Panc1 (cell line): Measurements from ENCODE around the gene LTO1. TPM values are rescaled to one million over a fixed set of nuclear protein-coding genes. Genes with fewer than 3 reads are reported as not detected.
A peak's percentile ranks its signal among the peaks of the same experiment; 100 is the strongest.

Experiments used
- ATAC-seq: fragments of 200-7000 bp; cut with Tn5 transposase; 2 replicates; pipeline ENCODE4 v1.9.1; 2020; ENCODE audit warnings: mild to moderate bottlenecking, moderate library complexity
- BruUV-seq: library from RNA; stranded (reverse); fragments of 400-500 nt; replicated peaks from 2 replicates; lab custom pipeline; 2021; lab: Mats Ljungman, UMichigan
- CTCF ChIA-PET: fragments of 300-600 bp; sonication (Branson Sonifier 250); formaldehyde crosslinking; loops from one replicate; lab custom pipeline; 2022; ENCODE audit warnings: antibody characterized with exemption; lab: Charles Lee
- POLR2A ChIA-PET: fragments of 300-600 bp; sonication (Branson Sonifier 250); formaldehyde crosslinking; loops from one replicate; lab custom pipeline; 2022; ENCODE audit warnings: antibody characterized with exemption; lab: Charles Lee
- DNase-seq: peaks from one replicate; pipeline ENCODE4 v3.0.0-alpha.2; 2010; ENCODE audit warnings: low read depth, low spot score
- H3K27ac ChIP-seq: 2 replicates; pipeline ENCODE4 v1.5.1; 2011; ENCODE audit warnings: mild to moderate bottlenecking, low read length, inconsistent platforms
- H3K27me3 ChIP-seq: fragments of 200-500 bp; sonication (Bioruptor generic); 2 replicates; pipeline ENCODE4 v1.6.0; 2014; ENCODE audit warnings: low read length, inconsistent platforms; ENCODE audit not compliant: control insufficient read depth, insufficient read depth
- H3K36me3 ChIP-seq: fragments of 200-500 bp; sonication (Bioruptor generic); 2 replicates; pipeline ENCODE4 v1.5.1; 2014; ENCODE audit warnings: inconsistent platforms, mild to moderate bottlenecking, low read length, moderate library complexity; ENCODE audit not compliant: control insufficient read depth, insufficient read depth
- H3K4me1 ChIP-seq: 2 replicates; pipeline ENCODE4 v1.5.1; 2011; ENCODE audit warnings: inconsistent platforms, mild to moderate bottlenecking, low read length, moderate library complexity; ENCODE audit not compliant: control insufficient read depth, insufficient read depth
- H3K4me3 ChIP-seq, 2 experiments: 2 replicates each; pipeline ENCODE4 v1.5.1; 2011 to 2012; ENCODE audit warnings: low read depth in 2 of 2, low read length in 2 of 2, mild to moderate bottlenecking in 2 of 2, inconsistent platforms in 1 of 2, moderate library complexity in 1 of 2
- H3K9me3 ChIP-seq: fragments of 200-500 bp; sonication (Bioruptor generic); 2 replicates; pipeline ENCODE4 v1.5.1; 2014; ENCODE audit warnings: low read depth, mild to moderate bottlenecking, inconsistent platforms, low read length, moderate library complexity; ENCODE audit not compliant: control insufficient read depth, insufficient read depth
- POLR2AphosphoS5 ChIP-seq: IDR thresholded peaks from 2 replicates; pipeline ENCODE4 v1.6.1; 2012; ENCODE audit warnings: mild to moderate bottlenecking, low read depth, low read length, moderate library complexity
- REST ChIP-seq, 2 experiments: IDR thresholded peaks; 2 replicates each; pipeline ENCODE4 v1.6.1; 2011 to 2012; ENCODE audit warnings: low read depth in 2 of 2, control low read depth in 1 of 2, low read length in 1 of 2, mild to moderate bottlenecking in 1 of 2, moderate library complexity in 1 of 2; ENCODE audit not compliant: insufficient read depth in 1 of 2
- SIN3A ChIP-seq: IDR thresholded peaks from 2 replicates; pipeline ENCODE4 v1.6.1; 2012; ENCODE audit warnings: low read depth, mild to moderate bottlenecking, low read length, moderate library complexity, borderline replicate concordance; ENCODE audit not compliant: insufficient read depth
- TCF7L2 ChIP-seq: IDR thresholded peaks from 2 replicates; pipeline ENCODE4 v1.6.1; 2011; ENCODE audit warnings: mild to moderate bottlenecking, low read depth, low read length, inconsistent platforms
- in situ Hi-C: cut with HindIII; loops from 2 replicates; pipeline ENCODE4 v1.10.0; 2016; ENCODE audit warnings: low sequenced_read_pairs, low pct_unique_long_range_greater_than_20kb
- intact Hi-C: fragments of 100-400 bp; cut with micrococcal nuclease; formaldehyde crosslinking; loops from one replicate; pipeline ENCODE4 v1.10.0; 2022; ENCODE audit not compliant: unreplicated experiment
- total RNA-seq: library from RNA; stranded (reverse); gene quantifications from one replicate; pipeline ENCODE4 v1.2.1, GENCODE V29; 2021; ENCODE audit not compliant: unreplicated experiment
- TF ChIP-seq, protein P1 (sequence below): fragments of 450-650 bp; IDR thresholded peaks from 2 replicates; pipeline ENCODE4 v1.5.1; 2017; ENCODE audit warnings: mild to moderate bottlenecking

LTO1 gene
- total RNA-seq, 1 experiment from 2014 or later = 28.7 TPM

DNA sequence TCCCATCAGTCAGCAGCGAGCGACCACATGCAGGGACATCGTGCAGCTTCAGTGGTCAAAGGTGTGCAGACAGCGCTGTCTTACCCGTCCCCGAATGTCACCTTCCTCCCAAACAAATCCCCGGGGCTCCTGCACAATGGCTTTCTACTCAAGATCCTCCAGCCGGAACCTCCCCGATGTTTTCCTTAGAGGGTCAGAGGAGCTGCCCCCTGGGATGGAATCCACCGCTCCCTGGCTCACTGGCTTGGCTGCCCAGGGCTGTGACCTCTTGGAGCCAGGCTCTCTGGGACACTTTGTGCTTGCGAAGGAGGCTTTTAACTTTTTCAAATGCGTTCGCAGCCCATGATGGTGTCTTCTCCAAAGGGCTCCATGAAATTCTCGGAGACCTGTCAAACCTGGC is 46.0 kb upstream of the LTO1 start:
- intact Hi-C loops (no loop called here), in situ Hi-C loops (no loop called here)
- ATAC-seq = no peak
- no peak overlapping the region for H3K4me3 ChIP-seq
- no peaks in the 10 kb centered on the region for H3K9me3 ChIP-seq
- no peaks in the 10 kb centered on the region for H3K4me1 ChIP-seq
- H3K36me3 ChIP-seq = no peaks in the 10 kb centered on the region
- DNase-seq = no peak
- CTCF ChIA-PET = interaction anchor here (0.7 kb wide), 1 partner anchor 158 kb away, joined by 3 read pairs; no protein-coding TSS in a partner anchor
- TF ChIP-seq POLR2AphosphoS5 = no peak
- no peak for TF ChIP-seq SIN3A
- TF ChIP-seq REST (IDR thresholded peaks at IDR 0.05; ENCODE audit: insufficient read depth in 1 of 2, low read depth in 2 of 2, low read length in 1 of 2) = no peak
- TF ChIP-seq, protein P1, sequence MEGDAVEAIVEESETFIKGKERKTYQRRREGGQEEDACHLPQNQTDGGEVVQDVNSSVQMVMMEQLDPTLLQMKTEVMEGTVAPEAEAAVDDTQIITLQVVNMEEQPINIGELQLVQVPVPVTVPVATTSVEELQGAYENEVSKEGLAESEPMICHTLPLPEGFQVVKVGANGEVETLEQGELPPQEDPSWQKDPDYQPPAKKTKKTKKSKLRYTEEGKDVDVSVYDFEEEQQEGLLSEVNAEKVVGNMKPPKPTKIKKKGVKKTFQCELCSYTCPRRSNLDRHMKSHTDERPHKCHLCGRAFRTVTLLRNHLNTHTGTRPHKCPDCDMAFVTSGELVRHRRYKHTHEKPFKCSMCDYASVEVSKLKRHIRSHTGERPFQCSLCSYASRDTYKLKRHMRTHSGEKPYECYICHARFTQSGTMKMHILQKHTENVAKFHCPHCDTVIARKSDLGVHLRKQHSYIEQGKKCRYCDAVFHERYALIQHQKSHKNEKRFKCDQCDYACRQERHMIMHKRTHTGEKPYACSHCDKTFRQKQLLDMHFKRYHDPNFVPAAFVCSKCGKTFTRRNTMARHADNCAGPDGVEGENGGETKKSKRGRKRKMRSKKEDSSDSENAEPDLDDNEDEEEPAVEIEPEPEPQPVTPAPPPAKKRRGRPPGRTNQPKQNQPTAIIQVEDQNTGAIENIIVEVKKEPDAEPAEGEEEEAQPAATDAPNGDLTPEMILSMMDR = no peak
- no TSS peak for BruUV-seq
- POLR2A ChIA-PET = no interaction called here
- no peak overlapping the region for H3K27ac ChIP-seq
- peaks cover 16% of the 10 kb centered on the region for H3K27me3 ChIP-seq

- POLR2A ChIA-PET = no interaction called here
- CTCF ChIA-PET = interaction anchor here (1.1 kb wide), 1 partner anchor 79 kb away, joined by 4 read pairs; no protein-coding TSS in a partner anchor
- Histone ChIP-seq H3K27me3 (peaks cover 16% of the 10 kb centered on the region; the same call in 1 of the 2 replicates), H3K9me3 (no peaks in the 10 kb centered on the region), H3K4me1 (no peaks in the 10 kb centered on the region), H3K27ac (no peak overlapping the region), H3K36me3 (no peaks in the 10 kb centered on the region), H3K4me3 (no peak overlapping the region)
- ATAC-seq = no peak
- in situ Hi-C loops = no loop called here
- BruUV-seq = no TSS peak
- DNase-seq = no peak
- TF ChIP-seq TCF7L2 = no peak
- TF ChIP-seq REST (IDR thresholded peaks at IDR 0.05; ENCODE audit: insufficient read depth in 1 of 2, low read depth in 2 of 2, low read length in 1 of 2) = 0 out of 4 replicates have a peak, but pooled peaks of 1 of the 2 experiments have one; percentile 36
- TF ChIP-seq, protein P1 = no peak
- intact Hi-C loops = no loop called here
Measured at GRCh38 chr11:69718912-69719311, 43.8 kb upstream of the LTO1 start.
